ENCODE results near the gene PPP1R13B.

Gene PPP1R13B

GRCh38 chr14:103858063-103858781, 10.8 kb upstream of the PPP1R13B start:
- H3K36me3 Mint-ChIP-seq (ENCODE audit: low read depth) = no peaks in the 10 kb centered on the region
- no peak overlapping the region for H3K27ac Mint-ChIP-seq
- intact Hi-C loops (cut with micrococcal nuclease) = no loop called here
- H3K9me3 Mint-ChIP-seq = no peaks in the 10 kb centered on the region
- peaks cover 27% of the 10 kb centered on the region for H3K27me3 Mint-ChIP-seq
- H3K4me1 Mint-ChIP-seq (ENCODE audit: low read depth) = peaks cover 4% of the 10 kb centered on the region
- no peak overlapping the region for H3K4me3 Mint-ChIP-seq

- peaks cover 28% of the 10 kb centered on the region for H3K27me3 Mint-ChIP-seq
- intact Hi-C loops (cut with micrococcal nuclease) = no loop called here
- H3K27ac Mint-ChIP-seq = no peak overlapping the region
- H3K9me3 Mint-ChIP-seq = no peaks in the 10 kb centered on the region
- H3K4me3 Mint-ChIP-seq = no peak overlapping the region
- peaks cover 4% of the 10 kb centered on the region for H3K4me1 Mint-ChIP-seq (ENCODE audit: low read depth)
- no peaks in the 10 kb centered on the region for H3K36me3 Mint-ChIP-seq (ENCODE audit: low read depth)
Observed at GRCh38 chr14:103857256-103857655, 9.9 kb upstream of the PPP1R13B start.

GRCh38 chr14:103856607-103857006, 9.2 kb upstream of the PPP1R13B start:
- Mint-ChIP-seq H3K4me1 (ENCODE audit: low read depth) (peaks cover 4% of the 10 kb centered on the region), H3K36me3 (ENCODE audit: low read depth) (no peaks in the 10 kb centered on the region), H3K27ac (no peak overlapping the region), H3K9me3 (no peaks in the 10 kb centered on the region), H3K27me3 (peaks cover 25% of the 10 kb centered on the region), H3K4me3 (no peak overlapping the region)
- intact Hi-C loops (cut with micrococcal nuclease) = no loop called here

- Mint-ChIP-seq H3K27me3 (peaks cover 26% of the 10 kb centered on the region), H3K36me3 (ENCODE audit: low read depth) (no peaks in the 10 kb centered on the region), H3K4me3 (no peak overlapping the region), H3K4me1 (ENCODE audit: low read depth) (peaks cover 4% of the 10 kb centered on the region), H3K27ac (no peak overlapping the region), H3K9me3 (no peaks in the 10 kb centered on the region)
- intact Hi-C loops (cut with micrococcal nuclease) = no loop called here
Observed at GRCh38 chr14:103856105-103856504, 8.7 kb upstream of the PPP1R13B start.

GRCh38 chr14:103855734-103856095, 8.3 kb upstream of the PPP1R13B start:
- Mint-ChIP-seq H3K4me1 (ENCODE audit: low read depth) (peaks cover 4% of the 10 kb centered on the region), H3K36me3 (ENCODE audit: low read depth) (no peaks in the 10 kb centered on the region), H3K4me3 (no peak overlapping the region), H3K27me3 (peaks cover 29% of the 10 kb centered on the region), H3K27ac (no peak overlapping the region), H3K9me3 (no peaks in the 10 kb centered on the region)
- intact Hi-C loops (cut with micrococcal nuclease) = no loop called here

- no peak overlapping the region for H3K4me3 Mint-ChIP-seq
- no peaks in the 10 kb centered on the region for H3K36me3 Mint-ChIP-seq (ENCODE audit: low read depth)
- H3K4me1 Mint-ChIP-seq (ENCODE audit: low read depth) = peaks cover 4% of the 10 kb centered on the region
- H3K27me3 Mint-ChIP-seq = peaks cover 33% of the 10 kb centered on the region
- no peak overlapping the region for H3K27ac Mint-ChIP-seq
- no peaks in the 10 kb centered on the region for H3K9me3 Mint-ChIP-seq
- intact Hi-C loops (cut with micrococcal nuclease) = no loop called here
Observed at GRCh38 chr14:103854822-103855733, 7.7 kb upstream of the PPP1R13B start.

- intact Hi-C loops (cut with micrococcal nuclease) = no loop called here
- Mint-ChIP-seq H3K27ac (no peak overlapping the region), H3K27me3 (peaks cover 36% of the 10 kb centered on the region), H3K36me3 (ENCODE audit: low read depth) (no peaks in the 10 kb centered on the region), H3K4me1 (ENCODE audit: low read depth) (peaks cover 4% of the 10 kb centered on the region), H3K4me3 (no peak overlapping the region), H3K9me3 (no peaks in the 10 kb centered on the region)
Observed at GRCh38 chr14:103854017-103854808, 6.8 kb upstream of the PPP1R13B start.

- H3K4me3 Mint-ChIP-seq = no peak overlapping the region
- no peaks in the 10 kb centered on the region for H3K9me3 Mint-ChIP-seq
- H3K27me3 Mint-ChIP-seq = peaks cover 64% of the 10 kb centered on the region
- peaks cover 11% of the 10 kb centered on the region for H3K4me1 Mint-ChIP-seq (ENCODE audit: low read depth)
- H3K27ac Mint-ChIP-seq = no peak overlapping the region
- intact Hi-C loops (cut with micrococcal nuclease) = no loop called here
- no peaks in the 10 kb centered on the region for H3K36me3 Mint-ChIP-seq (ENCODE audit: low read depth)
Observed at GRCh38 chr14:103849151-103849886, 1.9 kb upstream of the PPP1R13B start.

- Mint-ChIP-seq H3K36me3 (ENCODE audit: low read depth) (no peaks in the 10 kb centered on the region), H3K27me3 (peaks cover 68% of the 10 kb centered on the region), H3K4me1 (ENCODE audit: low read depth) (peaks cover 11% of the 10 kb centered on the region), H3K4me3 (peak overlapping the region; percentile 63), H3K27ac (no peak overlapping the region), H3K9me3 (no peaks in the 10 kb centered on the region)
- intact Hi-C loops (cut with micrococcal nuclease) = no loop called here
Observed at GRCh38 chr14:103848175-103849077, 1.1 kb upstream of the PPP1R13B start.

GRCh38 chr14:103846543-103847450, 578 bp downstream of the PPP1R13B start:
- H3K9me3 Mint-ChIP-seq = no peaks in the 10 kb centered on the region
- no peak overlapping the region for H3K27ac Mint-ChIP-seq
- peaks cover 76% of the 10 kb centered on the region for H3K27me3 Mint-ChIP-seq
- peak overlapping the region; percentile 70 for H3K4me3 Mint-ChIP-seq
- no peaks in the 10 kb centered on the region for H3K36me3 Mint-ChIP-seq (ENCODE audit: low read depth)
- peaks cover 11% of the 10 kb centered on the region for H3K4me1 Mint-ChIP-seq (ENCODE audit: low read depth)
- intact Hi-C loops (cut with micrococcal nuclease) = no loop called here

GRCh38 chr14:103846097-103846496, 1.3 kb downstream of the PPP1R13B start:
- peaks cover 11% of the 10 kb centered on the region for H3K4me1 Mint-ChIP-seq (ENCODE audit: low read depth)
- H3K27ac Mint-ChIP-seq = no peak overlapping the region
- peaks cover 74% of the 10 kb centered on the region for H3K27me3 Mint-ChIP-seq
- no peaks in the 10 kb centered on the region for H3K36me3 Mint-ChIP-seq (ENCODE audit: low read depth)
- intact Hi-C loops (cut with micrococcal nuclease) = no loop called here
- H3K9me3 Mint-ChIP-seq = no peaks in the 10 kb centered on the region
- no peak overlapping the region for H3K4me3 Mint-ChIP-seq

- Mint-ChIP-seq H3K27me3 (peaks cover 73% of the 10 kb centered on the region), H3K9me3 (no peaks in the 10 kb centered on the region), H3K4me3 (no peak overlapping the region), H3K4me1 (ENCODE audit: low read depth) (peaks cover 11% of the 10 kb centered on the region), H3K27ac (no peak overlapping the region), H3K36me3 (ENCODE audit: low read depth) (no peaks in the 10 kb centered on the region)
- intact Hi-C loops (cut with micrococcal nuclease) = no loop called here
Observed at GRCh38 chr14:103845327-103845726, 2.0 kb downstream of the PPP1R13B start.
